Activated effector memory CD4-positive, alpha-beta T cell treated with Interleukin-2 at 50 U/mL for 16 hours (primary cell): ENCODE data around the gene OR4D2.

Experiments
- DNase-seq: peaks from one replicate; pipeline ENCODE4 v3.0.0-alpha.2; 2020

OR4D2 gene

DNA sequence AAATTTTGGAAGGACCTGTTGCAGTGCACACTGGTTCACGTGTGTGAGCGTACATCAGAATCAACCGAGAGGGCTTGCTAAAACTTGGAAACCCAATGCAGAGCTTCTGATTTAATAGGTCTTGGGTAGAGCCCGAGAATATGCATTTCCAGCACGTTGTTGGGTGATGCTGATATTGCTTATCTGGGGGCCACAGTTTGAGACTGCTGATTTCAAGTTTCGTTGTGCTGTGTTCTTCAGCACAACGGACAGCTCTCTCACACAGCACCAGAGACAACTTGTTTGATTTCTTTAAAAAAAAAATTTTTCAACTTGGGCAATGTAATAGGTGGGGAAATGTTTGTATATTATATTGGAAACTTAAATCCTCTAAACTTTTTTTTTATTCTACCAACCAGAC lies 9.4 kb downstream of the OR4D2 start:
- no peak for DNase-seq

DNA sequence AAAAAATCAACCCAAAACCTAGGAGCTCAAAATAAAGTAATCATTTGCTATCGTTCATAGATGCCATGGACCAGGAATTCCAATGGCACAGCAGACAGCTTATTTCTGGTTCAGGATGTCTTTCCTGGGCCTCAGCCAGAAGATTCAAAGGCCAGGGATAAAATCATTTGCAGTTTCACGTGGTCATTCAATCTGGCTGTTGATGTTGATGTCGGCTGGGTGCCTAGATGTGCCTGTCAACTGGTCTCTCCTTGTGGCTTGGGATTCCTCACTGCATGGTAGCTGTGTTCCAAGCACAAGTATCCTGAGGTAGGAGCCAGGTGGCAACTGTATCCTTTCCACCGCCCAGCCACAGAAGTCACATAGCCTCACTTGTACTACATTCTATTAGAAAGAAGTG lies 15.0 kb downstream of the OR4D2 start:
- no peak for DNase-seq

DNA sequence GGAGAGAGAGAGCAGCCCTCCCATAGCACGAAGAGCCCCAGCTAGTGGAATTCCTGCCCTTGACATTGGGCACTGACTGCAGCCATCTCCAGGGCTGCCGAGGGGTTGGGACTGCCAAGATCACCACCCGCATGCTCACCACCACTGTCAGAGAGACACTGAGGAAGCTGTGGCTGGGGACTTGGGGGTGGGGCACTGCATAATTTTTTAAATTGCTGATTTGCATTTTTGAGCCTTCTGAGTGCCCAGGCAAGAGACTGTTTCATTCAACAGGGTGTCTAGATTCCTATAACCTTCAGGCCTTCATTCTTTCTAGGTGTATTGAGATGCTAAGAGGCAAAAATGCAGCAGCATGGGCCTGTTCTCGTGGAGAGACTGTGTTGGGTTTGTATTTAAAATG lies 16.7 kb downstream of the OR4D2 start:
- no peak for DNase-seq

DNA sequence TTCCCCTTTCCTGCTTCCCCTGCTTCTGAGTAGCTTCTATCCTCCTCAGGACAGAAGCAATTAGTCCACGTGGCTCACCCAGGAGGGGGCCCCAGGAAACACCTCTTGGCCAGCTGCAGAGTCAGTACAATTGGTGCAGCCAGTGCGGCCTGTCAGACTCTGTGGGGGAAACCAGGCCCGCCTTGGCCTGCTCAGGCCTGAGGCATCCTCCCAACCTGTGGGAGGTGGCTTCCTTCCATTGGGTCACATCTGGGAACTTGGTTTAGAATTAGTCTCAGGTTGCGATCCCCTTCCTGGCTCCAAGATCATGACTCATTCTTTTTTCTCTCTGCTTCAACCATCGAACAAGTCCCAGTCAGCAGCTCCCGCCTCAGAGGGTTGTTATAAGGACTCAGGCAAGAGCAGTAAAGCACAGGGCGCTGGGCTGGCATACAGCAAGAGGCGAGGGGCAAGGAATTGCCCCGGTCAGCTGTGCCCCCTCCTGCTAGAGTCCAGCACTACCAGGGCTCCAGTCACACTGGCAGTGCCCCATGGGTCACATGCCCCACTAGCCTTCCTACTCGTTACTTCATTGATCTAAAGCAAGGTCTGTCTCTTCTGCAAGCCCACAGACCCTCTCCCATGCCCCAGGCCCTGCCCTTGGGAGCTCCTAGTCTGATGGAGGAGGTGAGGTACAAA lies 17.7 kb downstream of the OR4D2 start:
- no peak for DNase-seq

DNA sequence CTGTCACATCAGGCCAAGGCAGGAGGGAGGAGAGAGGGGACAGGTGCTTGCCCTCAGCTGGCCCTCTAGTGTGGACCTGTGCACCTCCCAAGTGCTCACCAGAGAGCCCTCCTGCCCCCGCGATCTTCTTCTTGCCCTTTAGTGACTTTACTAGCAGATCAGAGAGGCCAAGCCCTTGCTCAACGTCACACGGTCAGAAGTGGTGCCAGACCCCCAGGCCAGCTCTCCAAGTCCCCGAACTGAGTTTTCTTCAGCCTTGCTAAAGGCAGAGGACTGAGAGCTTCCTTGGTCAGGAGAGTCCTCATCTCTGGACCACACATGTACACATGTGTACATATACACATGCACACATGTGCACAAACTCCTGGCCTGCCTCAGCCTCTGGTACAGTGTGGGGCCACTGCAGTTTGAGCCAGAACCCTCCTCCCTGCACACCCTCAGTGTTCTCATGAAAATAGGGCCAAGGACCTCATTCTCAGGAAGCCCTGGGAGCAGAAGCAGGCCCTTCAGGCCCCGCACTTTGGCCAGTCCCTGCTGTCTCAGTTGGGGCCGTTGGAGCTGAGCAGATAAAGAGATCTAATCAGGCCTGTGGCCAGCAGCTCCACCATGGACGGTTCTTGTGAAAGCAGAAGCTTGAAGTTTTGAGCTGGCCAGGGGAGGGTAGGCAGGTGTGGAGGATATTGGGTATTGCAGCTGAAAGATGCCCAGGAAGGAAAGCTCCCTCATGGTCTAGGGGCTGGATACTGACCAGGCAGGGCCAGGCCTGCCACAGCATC lies 18.4 kb downstream of the OR4D2 start:
- DNase-seq = no peak

DNA sequence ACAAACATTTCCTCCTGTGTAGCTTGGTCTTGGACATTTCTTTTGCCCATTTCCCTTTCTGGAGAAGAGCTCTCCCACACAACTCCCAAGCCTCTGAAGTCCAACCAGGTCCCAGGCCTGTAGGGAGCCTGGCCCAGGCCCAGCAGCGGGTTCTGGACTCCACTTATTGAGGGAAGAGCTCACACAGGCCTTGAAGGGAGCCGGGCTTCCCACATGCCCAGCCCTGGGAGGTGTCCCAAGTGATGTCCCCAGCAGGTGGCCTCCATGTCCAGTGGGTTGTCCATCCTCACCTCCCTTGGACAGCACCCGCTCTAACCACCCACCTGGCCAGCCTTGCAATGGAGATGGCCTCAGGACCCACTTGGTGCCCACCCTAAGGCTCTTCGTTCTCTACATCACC lies 19.8 kb downstream of the OR4D2 start:
- DNase-seq = no peak

DNA sequence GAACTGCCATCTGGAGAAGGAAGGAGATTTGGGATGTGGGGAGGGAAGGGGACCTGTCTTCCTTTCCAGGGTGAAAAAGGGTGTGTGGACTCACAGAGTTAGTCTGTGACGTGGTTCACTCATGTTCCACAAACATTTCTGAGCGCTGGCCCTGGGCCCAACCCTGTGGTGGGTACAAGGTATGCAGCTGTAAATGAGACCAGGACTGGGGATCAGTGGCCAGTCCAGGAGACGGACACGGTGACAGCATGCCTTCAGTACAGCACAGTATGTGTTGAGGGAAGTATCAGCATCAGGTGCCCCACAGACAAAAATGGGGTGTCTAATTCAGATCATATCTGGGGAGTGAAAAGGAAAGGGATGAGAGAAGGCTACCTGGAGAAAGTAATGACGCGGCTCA lies 20.3 kb downstream of the OR4D2 start:
- no peak for DNase-seq

DNA sequence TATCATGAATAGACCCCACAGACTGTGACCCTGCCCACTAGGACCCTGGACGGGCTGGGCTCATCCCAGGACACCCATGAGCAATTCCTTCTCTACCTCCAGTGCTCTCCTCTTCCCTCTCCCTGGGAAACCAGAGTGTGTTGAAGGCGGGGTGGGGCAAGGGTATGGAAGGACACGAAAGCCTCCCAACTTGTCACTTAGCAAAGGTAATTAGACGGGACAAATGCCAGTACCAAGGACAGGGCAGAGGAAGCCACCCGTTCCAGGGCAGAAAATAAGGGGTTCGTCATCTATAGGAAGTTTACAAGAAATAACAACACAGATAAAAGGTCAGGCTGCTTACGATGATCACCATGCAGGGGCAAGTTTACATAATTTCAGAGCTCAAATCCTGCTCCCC lies 20.9 kb downstream of the OR4D2 start:
- no peak for DNase-seq

DNA sequence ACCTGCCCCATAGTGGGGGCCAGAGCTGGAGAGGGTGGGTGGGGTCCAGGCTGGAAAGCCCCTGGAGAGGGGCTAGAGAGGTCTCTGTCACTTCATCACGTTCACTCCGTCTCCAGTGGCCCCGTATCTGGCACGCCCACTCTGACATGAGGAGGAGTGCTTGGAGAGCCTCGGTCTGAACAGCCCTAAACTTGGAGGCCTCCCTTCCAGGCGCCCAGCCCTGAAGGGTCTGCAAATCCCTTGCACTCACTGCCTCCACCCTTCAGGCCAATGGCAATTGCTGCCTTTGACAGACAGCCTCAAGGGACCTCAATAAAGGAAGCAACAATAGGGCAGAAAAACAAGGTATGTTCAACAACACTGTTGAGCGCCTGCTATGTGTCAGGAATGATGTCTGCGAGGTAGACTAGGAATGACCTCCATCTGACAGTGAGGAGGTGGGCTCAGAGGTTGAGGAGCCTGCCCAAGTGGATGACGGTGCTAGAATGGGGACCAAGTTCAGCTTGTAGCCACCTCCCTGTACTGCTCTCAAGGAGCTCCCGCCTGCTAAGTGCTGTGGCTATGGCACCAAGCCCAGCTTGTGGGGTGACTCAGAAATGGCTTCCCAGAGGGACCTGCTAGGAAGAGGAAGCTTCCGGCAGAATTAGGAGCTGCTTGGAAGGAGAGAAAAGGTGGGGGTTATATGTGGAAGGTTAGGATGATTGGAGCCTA lies 22.8 kb downstream of the OR4D2 start:
- DNase-seq = no peak

DNA sequence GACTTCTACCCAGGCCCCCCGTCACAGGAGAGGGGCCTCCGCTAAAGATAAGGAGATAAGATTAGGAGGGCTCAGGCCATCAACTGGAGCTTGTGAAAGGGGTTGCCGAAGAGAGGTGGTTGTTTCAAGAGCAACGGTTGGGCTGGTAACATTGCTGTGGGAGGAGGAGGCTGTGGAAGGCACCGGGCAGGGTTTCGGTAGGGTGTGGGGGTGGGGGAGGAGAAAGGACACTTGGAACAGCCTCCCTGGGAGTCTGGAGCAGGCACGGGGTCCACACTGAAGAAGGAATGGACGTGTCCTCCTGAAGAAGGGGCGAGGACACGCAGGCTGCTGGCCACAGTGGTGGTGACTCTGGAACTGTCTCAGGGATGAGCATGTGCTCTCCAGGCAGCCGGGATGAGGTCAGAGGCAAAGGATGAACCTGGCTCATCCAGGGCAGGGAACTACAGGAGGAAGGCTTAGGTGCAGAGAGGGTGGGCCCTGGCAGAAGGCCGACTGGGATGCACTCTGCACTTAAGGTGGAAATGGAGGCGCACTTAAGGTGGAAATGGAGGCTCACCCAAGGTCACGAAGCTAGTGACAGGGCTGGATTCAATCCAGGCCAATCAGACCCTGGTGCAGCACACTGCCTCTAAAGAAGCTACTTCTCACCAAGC lies 24.6 kb downstream of the OR4D2 start:
- DNase-seq = no peak

DNA sequence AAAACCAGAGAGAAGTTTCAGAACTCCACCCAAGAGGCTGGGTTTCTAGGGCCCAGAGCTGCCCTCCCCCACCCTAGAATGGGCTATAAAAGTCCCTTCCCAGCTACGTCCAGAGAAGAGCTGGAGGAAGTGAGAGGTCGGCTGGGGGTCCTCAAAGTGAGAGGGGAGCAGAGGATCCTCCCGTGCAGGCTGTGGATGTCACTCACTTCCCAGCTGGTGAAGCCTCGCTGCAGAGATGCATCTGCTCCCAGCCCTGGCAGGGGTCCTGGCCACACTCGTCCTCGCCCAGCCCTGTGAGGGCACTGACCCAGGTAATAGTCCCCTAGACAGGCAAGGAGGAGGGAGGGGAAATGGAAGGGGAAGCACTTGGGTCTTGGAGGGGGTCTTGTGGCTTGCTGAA lies 25.8 kb downstream of the OR4D2 start, which contains the start of gene EPX:
Gene EPX, plus strand, starts transcription at position 115 of the 400 bp plus-strand sequence. Its CDS starts 121 bp downstream, at position 236.
- no peak for DNase-seq

DNA sequence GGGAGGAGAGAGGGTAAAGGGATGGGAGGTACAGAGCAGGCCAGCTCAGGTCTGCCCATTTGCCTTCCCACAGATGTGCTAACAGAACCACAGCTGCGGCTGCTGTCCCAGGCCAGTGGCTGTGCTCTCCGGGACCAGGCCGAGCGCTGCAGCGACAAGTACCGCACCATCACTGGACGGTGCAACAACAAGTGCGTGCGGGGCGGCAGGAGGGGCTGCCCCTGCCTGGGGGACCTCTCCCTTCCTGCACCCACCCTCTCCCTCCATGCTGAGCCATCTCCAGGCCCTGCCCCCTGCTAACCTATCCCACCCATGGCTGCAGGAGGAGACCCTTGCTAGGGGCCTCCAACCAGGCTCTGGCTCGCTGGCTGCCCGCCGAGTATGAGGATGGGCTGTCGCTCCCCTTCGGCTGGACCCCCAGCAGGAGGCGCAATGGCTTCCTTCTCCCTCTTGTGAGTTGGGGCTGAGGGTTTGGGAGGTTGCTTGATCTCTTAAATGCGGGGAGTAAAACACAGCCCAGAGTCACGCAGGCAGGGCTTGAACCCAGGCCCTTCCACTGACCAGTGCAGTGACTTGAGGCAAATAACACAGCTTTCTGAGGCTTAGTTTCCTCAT lies 27.0 kb downstream of the OR4D2 start:
- no peak for DNase-seq

DNA sequence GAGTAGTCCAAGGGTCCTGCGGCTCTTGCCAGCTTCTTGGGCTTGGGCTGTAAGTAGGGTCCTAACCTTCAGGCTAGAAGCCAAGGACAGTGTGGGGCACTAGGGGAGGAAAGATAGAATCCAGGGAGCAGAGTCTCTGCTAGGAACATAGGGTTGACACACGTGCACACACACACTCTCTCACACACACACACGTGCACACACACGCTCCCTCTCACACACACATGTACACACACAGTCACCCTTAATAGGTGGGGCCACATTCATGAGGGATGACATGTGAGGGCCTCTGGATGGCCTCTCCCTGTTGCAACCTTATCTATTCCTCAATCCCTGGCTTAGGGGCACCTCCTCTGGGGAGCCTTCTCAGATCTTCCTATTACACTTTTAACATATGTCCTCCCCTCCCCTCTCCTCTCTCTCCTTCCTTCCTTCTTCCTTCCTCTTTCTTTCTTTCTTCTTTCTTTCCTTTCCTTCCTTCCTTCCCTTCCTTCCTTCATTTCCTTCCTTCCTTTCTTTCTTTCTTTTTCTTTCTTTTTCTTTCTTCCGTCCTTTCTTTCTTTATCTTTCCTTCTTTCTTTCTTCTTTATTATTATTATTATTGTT lies 28.8 kb downstream of the OR4D2 start:
- DNase-seq = no peak

DNA sequence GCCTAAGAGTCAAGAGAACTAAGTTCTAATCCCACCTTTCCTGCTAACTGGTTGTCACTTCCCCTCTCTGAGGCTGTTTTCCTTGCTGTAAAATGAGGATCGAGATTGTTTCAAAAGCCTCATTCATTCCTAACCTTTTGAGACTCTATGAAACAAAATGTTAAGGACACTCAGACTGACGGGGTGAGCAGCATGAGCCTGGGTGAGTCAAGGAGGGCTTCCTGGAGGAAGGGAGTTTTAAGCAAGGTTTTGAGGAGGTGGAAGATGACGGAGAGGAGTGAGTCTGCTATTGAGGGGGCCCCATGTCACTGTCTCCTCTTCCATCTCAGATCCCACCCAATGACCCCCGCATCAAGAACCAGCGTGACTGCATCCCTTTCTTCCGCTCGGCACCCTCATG lies 29.8 kb downstream of the OR4D2 start:
- no peak for DNase-seq

DNA sequence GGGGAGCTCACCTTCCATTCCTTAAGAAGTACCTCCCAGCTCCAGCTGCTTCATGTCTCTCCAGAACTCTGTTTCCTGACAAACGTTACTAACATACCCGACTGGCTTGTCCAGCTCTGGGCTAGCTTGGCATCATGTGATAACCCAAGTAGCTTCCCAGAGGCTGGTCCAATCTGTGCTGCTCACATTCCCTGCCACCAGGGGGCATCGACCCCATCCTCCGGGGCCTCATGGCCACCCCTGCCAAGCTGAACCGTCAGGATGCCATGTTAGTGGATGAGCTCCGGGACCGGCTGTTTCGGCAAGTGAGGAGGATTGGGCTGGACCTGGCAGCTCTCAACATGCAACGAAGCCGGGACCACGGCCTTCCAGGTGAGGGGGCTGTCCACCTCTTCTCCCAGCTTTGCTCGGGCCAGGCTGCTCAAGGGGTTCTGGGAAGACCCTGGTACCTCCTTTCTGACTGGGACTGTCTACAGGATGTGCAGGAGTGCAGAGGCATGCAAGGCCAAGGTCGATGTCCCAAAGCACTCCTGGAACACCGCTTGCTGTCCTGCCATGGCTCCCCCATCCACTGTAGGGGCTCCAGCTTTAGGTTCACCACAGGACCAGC lies 33.3 kb downstream of the OR4D2 start:
- DNase-seq = peak; percentile 23

DNA sequence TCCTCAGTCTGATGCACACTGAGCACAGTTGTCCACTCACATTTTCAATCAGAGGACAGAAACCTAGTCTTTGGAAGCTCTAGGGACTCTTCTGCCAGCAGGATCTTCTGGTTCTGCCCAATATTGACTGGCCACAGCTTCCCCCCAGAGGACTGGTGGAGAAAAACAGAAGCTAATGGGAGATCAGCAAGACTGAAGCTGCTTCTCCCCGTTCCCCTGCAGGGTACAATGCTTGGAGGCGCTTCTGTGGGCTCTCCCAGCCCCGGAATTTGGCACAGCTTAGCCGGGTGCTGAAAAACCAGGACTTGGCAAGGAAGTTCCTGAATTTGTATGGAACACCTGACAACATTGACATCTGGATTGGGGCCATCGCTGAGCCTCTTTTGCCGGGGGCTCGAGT lies 36.1 kb downstream of the OR4D2 start:
- no peak for DNase-seq

DNA sequence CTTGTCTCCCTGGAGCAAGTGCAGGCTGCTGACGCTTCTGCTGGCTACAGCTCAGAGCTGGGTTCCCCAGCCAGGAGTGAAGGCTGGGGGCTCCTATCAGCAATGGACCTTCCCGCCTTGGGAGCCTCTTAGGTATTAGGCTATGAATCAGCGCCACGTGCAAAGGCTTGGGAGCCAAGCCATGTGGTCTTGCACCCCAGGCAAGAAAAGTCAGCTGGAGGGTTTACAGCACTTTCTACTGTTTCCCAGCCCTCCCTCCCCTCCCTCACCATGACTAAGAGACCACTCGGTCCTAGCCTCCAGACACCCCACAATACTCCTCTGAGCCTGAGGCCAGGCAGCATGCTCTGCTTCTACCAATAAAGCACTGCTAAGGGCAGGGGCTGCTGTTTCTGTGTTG lies 38.0 kb downstream of the OR4D2 start:
- no peak for DNase-seq

DNA sequence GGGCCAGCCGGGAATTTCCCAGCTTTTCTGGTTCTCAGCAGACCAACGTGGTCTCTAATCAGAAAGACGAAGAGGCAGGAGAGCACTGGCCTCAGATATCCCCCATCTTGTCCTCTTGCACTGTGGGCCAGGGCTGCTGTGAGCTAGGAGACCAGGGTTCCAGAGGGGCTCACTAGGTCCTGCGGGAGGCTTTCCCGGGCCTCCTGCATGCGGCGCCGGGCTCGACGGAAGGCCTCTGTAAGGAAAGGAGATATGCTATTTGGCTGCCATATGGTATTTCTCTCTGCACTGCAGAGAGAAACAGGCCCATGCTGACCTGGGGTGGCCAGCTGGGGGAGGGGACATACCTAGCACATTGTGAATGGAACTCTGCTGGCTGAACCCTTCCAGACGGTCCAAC lies 39.2 kb downstream of the OR4D2 start:
- no peak for DNase-seq

DNA sequence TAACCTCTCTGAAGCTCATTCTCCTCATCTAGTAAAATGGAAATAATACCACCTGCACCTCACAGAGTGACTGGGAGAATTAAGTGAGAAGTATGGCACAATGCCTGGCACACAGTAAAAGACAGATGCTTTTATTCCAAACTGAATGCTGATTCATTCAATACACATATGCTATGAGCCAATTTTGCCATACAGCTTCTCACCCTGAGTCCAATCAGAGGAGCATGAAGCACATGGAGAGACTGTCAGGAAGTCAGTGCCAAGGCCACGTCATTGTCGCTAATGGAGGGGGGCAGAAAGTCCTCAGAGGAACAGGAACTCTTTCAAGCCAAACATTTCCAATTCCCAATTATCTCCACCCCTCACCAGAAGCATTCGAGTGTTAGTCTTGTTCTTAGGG lies 40.7 kb downstream of the OR4D2 start:
- no peak for DNase-seq

DNA sequence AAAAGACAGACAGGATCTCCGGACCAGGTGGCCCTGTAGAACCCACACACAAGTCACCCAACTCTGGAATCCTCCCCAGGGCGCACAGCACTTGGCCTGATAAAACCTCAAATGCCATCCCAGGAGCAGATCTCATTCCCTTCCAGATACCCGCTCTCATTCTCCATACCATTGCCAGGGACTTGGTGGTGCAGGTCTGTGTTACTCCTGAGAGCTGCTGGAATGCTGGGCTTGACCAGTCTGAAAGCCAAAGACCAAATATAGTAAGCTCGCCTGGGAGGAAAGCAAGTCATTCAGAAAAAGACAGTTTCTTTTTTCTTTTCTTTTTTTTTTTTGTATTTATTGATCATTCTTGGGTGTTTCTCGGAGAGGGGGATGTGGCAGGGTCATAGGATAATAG lies 41.6 kb downstream of the OR4D2 start:
- DNase-seq = no peak

DNA sequence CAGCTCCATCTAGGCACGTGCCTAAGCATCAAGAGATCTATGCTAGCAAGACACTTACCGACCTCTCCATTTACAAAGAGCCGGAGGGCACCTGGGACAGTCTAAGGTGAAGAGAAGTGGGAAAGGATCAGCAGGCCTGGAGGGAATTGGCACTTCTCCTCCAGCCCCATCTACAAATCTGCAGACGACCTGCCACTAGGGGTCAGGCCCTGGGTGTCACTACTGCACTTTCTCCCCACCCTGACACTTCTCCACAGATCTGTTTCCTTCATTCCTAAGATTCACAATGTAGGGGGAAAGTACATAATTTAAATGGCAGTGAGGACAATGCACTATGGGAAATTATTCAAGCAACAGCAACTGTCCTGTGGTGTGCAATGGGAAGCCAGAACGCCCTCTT lies 44.1 kb downstream of the OR4D2 start:
- DNase-seq = no peak

DNA sequence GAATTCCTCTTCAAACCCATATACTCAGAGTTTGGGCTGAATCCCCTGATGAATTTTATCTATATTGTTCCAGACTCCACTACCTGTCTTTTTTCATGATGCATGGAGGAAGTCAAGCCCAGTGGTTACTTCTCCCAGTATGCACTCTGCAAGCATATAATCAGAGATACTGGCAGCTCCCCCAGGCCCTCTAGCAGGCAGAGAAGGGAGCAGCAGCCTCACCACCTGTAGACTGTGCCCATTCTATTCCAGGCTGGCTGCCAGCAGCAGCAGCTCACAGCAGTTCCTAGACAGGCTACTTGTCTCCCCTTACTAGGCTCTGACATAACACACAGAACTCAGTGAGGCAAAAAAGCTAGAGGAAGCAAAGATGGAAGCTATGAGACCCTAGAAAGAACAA lies 48.9 kb downstream of the OR4D2 start:
- DNase-seq = no peak
